ENCODE measurements around the gene NFX1.

- no peak for TF ChIP-seq POLR2A (IDR thresholded peaks at IDR 0.05)
- TF ChIP-seq POLR2AphosphoS5 (IDR thresholded peaks at IDR 0.05), result no peak
- no peak for TF ChIP-seq EP300 (IDR thresholded peaks at IDR 0.05)
- TF ChIP-seq, protein P1, sequence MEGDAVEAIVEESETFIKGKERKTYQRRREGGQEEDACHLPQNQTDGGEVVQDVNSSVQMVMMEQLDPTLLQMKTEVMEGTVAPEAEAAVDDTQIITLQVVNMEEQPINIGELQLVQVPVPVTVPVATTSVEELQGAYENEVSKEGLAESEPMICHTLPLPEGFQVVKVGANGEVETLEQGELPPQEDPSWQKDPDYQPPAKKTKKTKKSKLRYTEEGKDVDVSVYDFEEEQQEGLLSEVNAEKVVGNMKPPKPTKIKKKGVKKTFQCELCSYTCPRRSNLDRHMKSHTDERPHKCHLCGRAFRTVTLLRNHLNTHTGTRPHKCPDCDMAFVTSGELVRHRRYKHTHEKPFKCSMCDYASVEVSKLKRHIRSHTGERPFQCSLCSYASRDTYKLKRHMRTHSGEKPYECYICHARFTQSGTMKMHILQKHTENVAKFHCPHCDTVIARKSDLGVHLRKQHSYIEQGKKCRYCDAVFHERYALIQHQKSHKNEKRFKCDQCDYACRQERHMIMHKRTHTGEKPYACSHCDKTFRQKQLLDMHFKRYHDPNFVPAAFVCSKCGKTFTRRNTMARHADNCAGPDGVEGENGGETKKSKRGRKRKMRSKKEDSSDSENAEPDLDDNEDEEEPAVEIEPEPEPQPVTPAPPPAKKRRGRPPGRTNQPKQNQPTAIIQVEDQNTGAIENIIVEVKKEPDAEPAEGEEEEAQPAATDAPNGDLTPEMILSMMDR (IDR thresholded peaks at IDR 0.05), result no peak
These were observed 59.4 kb downstream of the NFX1 start for GRCh38 chr9:33349743-33350142.

Measured in stomach (tissue), 4 donors.